Measurements from ENCODE around the gene TLK1. TPM values are rescaled to one million over a fixed set of nuclear protein-coding genes. Genes with fewer than 3 reads are reported as not detected.
A peak's percentile ranks its signal among the peaks of the same experiment; 100 is the strongest.

TLK1 gene
- total and polyA plus RNA-seq, 9 of the 15 experiments (the other 6 are each of a cell fraction or from before 2014, with no cell fraction given): 20.2 to 101 (median 40.5) TPM

DNA sequence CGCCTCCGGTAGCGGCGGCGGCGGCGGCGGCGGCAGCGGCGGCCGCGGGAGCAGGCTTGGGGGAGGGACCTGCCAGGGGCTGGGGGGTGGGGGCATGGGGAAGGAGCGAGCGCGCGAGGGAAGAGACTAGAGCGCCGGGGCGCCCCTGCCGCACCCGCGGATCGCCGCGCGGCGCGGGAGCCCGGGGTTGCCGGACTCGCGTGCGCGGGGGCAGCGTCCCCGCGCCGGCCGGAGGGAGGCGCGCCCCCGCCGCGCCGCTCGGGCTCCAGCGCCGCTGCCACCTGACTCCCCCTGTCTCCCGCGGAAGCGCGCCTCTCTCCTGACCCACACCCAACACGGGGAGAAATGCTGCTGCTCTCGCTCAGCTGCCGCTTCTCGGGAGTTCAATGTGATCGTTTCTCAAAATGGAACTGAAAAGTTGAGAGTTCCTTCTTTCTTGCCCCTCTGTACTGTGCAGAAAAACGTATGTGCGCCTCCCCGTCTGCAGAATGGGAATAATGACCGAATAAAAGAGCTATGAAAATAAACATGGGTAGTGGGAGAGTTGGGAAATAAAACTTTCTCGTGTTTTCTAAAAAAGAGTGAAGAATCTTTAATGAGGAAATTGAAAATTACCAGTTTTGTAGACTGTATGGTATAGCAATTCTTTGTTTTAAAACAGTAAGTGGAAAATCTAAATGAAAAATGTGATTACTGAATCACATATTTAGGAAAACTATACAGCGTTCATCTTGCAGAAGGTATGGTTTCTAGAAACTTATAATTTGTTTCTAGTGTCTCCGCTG is 455 bp upstream of the TLK1 start (continued):
- TF ChIP-seq, protein P1, sequence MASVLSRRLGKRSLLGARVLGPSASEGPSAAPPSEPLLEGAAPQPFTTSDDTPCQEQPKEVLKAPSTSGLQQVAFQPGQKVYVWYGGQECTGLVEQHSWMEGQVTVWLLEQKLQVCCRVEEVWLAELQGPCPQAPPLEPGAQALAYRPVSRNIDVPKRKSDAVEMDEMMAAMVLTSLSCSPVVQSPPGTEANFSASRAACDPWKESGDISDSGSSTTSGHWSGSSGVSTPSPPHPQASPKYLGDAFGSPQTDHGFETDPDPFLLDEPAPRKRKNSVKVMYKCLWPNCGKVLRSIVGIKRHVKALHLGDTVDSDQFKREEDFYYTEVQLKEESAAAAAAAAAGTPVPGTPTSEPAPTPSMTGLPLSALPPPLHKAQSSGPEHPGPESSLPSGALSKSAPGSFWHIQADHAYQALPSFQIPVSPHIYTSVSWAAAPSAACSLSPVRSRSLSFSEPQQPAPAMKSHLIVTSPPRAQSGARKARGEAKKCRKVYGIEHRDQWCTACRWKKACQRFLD (CRISPR knock-in tag; IDR thresholded peaks at IDR 0.05): peak; percentile 87; the same call in 1 of the 2 replicates
- TF ChIP-seq ZNF766 (CRISPR knock-in tag; conservative IDR thresholded peaks at IDR 0.05) (peak; percentile 83), KAT7 (CRISPR knock-in tag; IDR thresholded peaks at IDR 0.05; ENCODE audit: borderline replicate concordance) (peak; percentile 24; the same call in 1 of the 2 replicates), YY1 (IDR thresholded peaks at IDR 0.05; ENCODE audit: borderline replicate concordance in 1 of 3, control insufficient read depth in 1 of 3, extremely low read depth in 1 of 3, insufficient read depth in 3 of 3, insufficient read length in 1 of 3, insufficient replicate concordance in 2 of 3, low read depth in 1 of 3, low read length in 2 of 3) (peak in 1 of 3 experiments; percentile 61), BRD9 (IDR thresholded peaks at IDR 0.05; ENCODE audit: low read depth, partially characterized antibody) (peak; percentile 58), FOXP1 (CRISPR knock-in tag; IDR thresholded peaks at IDR 0.05) (no peak), ZNF75A (CRISPR knock-in tag; IDR thresholded peaks at IDR 0.05) (0 out of 2 replicates have a peak, but pooled peaks have one; percentile 15), CHCHD3 (CRISPR knock-in tag; IDR thresholded peaks at IDR 0.05) (no peak), TARDBP (IDR thresholded peaks at IDR 0.05) (peak; percentile 60; the same call in 1 of the 2 replicates), TAF1 (IDR thresholded peaks at IDR 0.05; ENCODE audit: control insufficient read depth, extremely low read depth, insufficient read depth, low read length, severe bottlenecking) (peak; percentile 40), ELF1 (tag; IDR thresholded peaks at IDR 0.05) (peak; percentile 22; the same call in 1 of the 2 replicates), SMAD3 (CRISPR knock-in tag; conservative IDR thresholded peaks at IDR 0.05) (0 out of 2 replicates have a peak, but pooled peaks have one; percentile 34), MCM3 (IDR thresholded peaks at IDR 0.05) (no peak), ASH1L (IDR thresholded peaks at IDR 0.05; ENCODE audit: borderline replicate concordance, low read depth, partially characterized antibody) (peak; percentile 28), PTRF (tag; IDR thresholded peaks at IDR 0.05) (peak; percentile 54; the same call in 1 of the 2 replicates), MBD2 (IDR thresholded peaks at IDR 0.05; ENCODE audit: borderline replicate concordance, low read depth) (0 out of 2 replicates have a peak, but pooled peaks have one; percentile 35), FOXK2 (conservative IDR thresholded peaks at IDR 0.05 in 1 of 2, IDR thresholded peaks at IDR 0.05 in 1 of 2; ENCODE audit: low read depth in 2 of 2) (peak; percentile 47 to 54; a peak in 2 of 4 replicates), NFATC3 (IDR thresholded peaks at IDR 0.05) (0 out of 2 replicates have a peak, but pooled peaks have one; percentile 40), PML (IDR thresholded peaks at IDR 0.05; ENCODE audit: low read length) (peak; percentile 63; the same call in 1 of the 2 replicates), RFX5 (IDR thresholded peaks at IDR 0.05; ENCODE audit: low read depth, low read length) (peak; percentile 28; the same call in 1 of the 2 replicates), POLR2A (conservative IDR thresholded peaks at IDR 0.05) (peak; percentile 65), SIRT6 (IDR thresholded peaks at IDR 0.05; ENCODE audit: low read depth, low read length) (no peak), MCM5 (IDR thresholded peaks at IDR 0.05; ENCODE audit: low read depth) (no peak)
- TF ChIP-seq, protein P2, sequence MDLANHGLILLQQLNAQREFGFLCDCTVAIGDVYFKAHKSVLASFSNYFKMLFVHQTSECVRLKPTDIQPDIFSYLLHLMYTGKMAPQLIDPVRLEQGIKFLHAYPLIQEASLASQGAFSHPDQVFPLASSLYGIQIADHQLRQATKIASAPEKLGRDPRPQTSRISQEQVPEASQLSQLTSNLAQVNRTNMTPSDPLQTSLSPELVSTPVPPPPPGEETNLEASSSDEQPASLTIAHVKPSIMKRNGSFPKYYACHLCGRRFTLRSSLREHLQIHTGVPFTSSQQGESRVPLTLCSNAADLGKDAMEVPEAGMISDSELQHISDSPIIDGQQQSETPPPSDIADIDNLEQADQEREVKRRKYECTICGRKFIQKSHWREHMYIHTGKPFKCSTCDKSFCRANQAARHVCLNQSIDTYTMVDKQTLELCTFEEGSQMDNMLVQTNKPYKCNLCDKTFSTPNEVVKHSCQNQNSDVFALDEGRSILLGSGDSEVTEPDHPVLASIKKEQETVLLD (IDR thresholded peaks at IDR 0.05): peak; percentile 59; the same call in 1 of the 2 replicates

All from K562 (cell line).